Measurements from ENCODE around the gene MT2A.
A peak's percentile ranks its signal among the peaks of the same experiment; 100 is the strongest.

MT2A gene

GRCh38 chr16:56639045-56639444 lies 30.7 kb downstream of the MT2A start:
- DNase-seq, result no peak

GRCh38 chr16:56640076-56640475 lies 31.7 kb downstream of the MT2A start:
- no peak for DNase-seq

- DNase-seq, result no peak
Measured at GRCh38 chr16:56641166-56641565, 32.8 kb downstream of the MT2A start.

GRCh38 chr16:56643080-56643778 lies 34.8 kb downstream of the MT2A start:
- DNase-seq, result peak; percentile 78 to 81

- no peak for DNase-seq
Measured at GRCh38 chr16:56643833-56644232, 35.4 kb downstream of the MT2A start.

GRCh38 chr16:56645311-56645710 lies 36.9 kb downstream of the MT2A start:
- no peak for DNase-seq

GRCh38 chr16:56645838-56646237 lies 37.5 kb downstream of the MT2A start:
- DNase-seq, result no peak

- DNase-seq, result no peak
Measured at GRCh38 chr16:56647641-56648431, 39.5 kb downstream of the MT2A start.

- no peak for DNase-seq
Measured at GRCh38 chr16:56649271-56649670, 40.9 kb downstream of the MT2A start.

GRCh38 chr16:56649820-56650219 lies 41.4 kb downstream of the MT2A start:
- DNase-seq, result no peak

- DNase-seq, result no peak
Measured at GRCh38 chr16:56651586-56651985, 43.2 kb downstream of the MT2A start, which contains the start of gene MT1B. TSS of gene MT1B (plus strand) at chr16:56651886. CDS start at chr16:56651954, 68 bp downstream.

- no peak for DNase-seq
Measured at GRCh38 chr16:56652600-56652999, 44.2 kb downstream of the MT2A start.

- no peak for DNase-seq
Measured at GRCh38 chr16:56653218-56653617, 44.8 kb downstream of the MT2A start.

- DNase-seq, result peak; percentile 58 to 70
Measured at GRCh38 chr16:56657555-56658326, 49.4 kb downstream of the MT2A start, which contains the start of gene MT1F. TSS of gene MT1F (plus strand) at chr16:56657959. CDS start at chr16:56658059, 100 bp downstream.

GRCh38 chr16:56658327-56658875 lies 50.0 kb downstream of the MT2A start:
- DNase-seq, result no peak
